ENCODE data around the gene SLC22A6.

GRCh38 chr11:62961017-62961570, 23.7 kb downstream of the SLC22A6 start:
- TF ChIP-seq CTCF (IDR thresholded peaks at IDR 0.05) (no peak), POLR2A (IDR thresholded peaks at IDR 0.05) (no peak), POLR2AphosphoS5 (IDR thresholded peaks at IDR 0.05) (no peak)

Measured in prostate gland (tissue), 2 donors.